A673 (cell line): ENCODE results near the gene MAGI1.

Source experiments
- CTCF ChIP-seq: fragments of 300-800, 200-600 bp; sonication (generic); conservative IDR thresholded peaks from 2 replicates; pipeline ENCODE4 v1.5.1; 2017; ENCODE audit warnings: low read depth, mild to moderate bottlenecking, antibody characterized with exemption, low read length, moderate library complexity, mixed read lengths
- EZH2 ChIP-seq: fragments of 200-600 bp; sonication (generic); IDR thresholded peaks from 2 replicates; pipeline ENCODE4 v1.6.1; 2017; ENCODE audit warnings: borderline replicate concordance, low read depth, mild to moderate bottlenecking, mixed read lengths, antibody characterized with exemption, low read length; ENCODE audit not compliant: poor library complexity, severe bottlenecking

GRCh38 chr3:65583188-65583587 is 455.5 kb downstream of the MAGI1 start:
- TF ChIP-seq CTCF (no peak), EZH2 (no peak)
